GM19395 (cell line): ENCODE data around the gene CNTN1.

Experiments used
- ATAC-seq: cut with Tn5 transposase; IDR thresholded peaks from one replicate; pipeline ENCODE4 v1.9.1; 2021; ENCODE audit warnings: mild to moderate bottlenecking, moderate library complexity; ENCODE audit not compliant: unreplicated experiment

The CNTN1 gene

GRCh38 chr12:40957417-40957816 is 265.2 kb downstream of the CNTN1 start:
- ATAC-seq, result no peak

DNA sequence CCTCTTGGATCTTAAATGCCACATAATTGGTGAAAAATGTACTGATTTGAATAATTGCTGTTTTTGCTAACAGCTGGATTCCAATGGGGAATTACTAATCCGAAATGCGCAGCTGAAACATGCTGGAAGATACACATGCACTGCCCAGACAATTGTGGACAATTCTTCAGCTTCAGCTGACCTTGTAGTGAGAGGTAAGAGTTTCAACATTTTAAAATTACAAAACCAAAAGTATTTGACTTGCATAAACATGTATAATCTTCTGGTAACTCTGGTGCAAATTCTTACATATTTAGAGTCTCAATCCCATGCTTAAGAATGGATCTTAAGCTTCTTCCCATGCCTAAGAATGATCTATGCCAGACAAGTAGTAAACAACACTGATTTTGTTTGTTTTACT is 266.8 kb downstream of the CNTN1 start:
- no peak for ATAC-seq

DNA sequence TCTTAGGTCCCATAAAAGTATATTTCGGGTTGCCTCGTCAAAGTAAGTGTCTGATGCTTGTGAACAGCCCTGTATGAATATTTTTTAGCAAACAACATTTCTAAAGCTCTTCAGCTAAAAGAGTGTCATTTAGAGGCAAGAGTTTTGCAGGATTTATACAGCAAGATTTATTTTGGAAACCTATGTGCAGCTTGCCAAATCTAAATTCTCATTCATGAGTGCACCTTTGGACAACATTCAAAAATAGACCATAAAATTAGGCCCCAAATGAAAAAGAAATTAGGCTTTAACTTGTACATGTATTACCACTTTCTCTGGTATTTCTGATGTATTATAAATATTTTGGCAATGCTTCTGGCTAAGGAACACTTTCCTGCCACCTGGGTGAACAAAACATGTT is 271.5 kb downstream of the CNTN1 start:
- no peak for ATAC-seq

DNA sequence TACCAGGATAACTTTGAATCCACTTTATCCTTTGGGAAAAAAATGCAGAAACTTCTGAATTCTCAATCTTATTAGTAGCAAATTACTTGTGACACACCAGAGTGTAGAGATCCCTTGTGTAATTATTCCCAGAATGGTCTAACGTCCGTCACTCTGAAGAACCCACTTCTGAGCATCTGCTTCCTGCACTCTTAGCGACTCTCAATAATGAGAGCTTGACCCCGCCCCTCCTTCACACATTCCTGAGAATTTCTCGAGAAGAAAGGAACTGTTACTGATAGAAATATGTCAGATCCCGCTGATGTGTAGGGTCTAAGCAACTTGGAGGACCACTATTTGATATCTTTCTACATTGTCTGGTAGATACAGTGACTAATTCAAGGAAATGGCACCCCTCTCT is 277.6 kb downstream of the CNTN1 start:
- ATAC-seq, result no peak

DNA sequence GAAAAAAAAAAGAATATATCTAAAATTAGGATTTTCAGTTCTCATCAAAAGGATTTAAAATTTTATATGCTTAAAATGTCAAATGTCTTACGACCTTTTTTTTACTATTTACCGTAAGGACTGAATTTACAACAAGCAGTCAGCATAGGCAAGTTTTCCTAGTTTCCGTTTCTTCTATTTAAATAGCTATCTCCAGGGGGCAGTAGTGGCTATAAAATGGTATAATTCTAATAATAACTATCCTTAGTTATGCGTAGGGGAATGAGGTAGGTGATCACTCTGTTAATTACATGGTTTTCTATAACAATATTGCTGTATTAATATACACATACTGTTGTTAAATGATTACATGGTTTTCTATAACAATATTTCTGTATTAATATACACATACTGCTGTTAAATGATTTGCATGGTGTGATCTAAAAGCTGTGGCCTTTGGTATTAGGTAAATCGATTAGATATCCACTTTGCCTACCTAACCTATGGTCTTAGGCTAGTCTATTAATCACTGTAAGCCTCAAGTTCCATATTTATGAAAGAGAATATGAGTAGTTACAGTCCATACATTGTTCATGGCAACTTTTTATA is 278.2 kb downstream of the CNTN1 start:
- ATAC-seq, result no peak

GRCh38 chr12:40971911-40972310 is 279.7 kb downstream of the CNTN1 start:
- ATAC-seq, result no peak

DNA sequence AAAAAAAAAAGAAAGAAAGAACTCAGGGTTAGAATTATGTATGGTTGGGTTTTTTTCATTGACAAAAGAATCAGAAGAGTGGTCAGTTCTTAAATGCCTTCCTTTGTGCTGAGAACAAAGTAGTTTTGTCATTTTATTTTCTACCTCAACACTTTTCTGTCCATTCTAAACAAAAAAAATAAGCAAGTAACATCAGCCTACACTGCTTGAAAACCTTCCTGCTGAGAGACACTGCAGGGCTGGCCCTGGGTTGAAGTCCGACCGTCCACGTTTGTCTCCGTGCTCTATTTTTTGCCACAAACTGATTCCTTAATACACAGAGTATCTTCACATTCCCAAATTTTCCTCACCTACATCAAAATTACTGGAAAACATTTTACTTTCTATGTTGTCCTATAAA is 284.3 kb downstream of the CNTN1 start:
- no peak for ATAC-seq

GRCh38 chr12:40980427-40980961 is 288.3 kb downstream of the CNTN1 start:
- no peak for ATAC-seq

- ATAC-seq, result no peak
Observed at GRCh38 chr12:40986001-40986400, 293.8 kb downstream of the CNTN1 start.

- no peak for ATAC-seq
Observed at GRCh38 chr12:40988355-40988754, 296.1 kb downstream of the CNTN1 start.

GRCh38 chr12:40988824-40989223 is 296.6 kb downstream of the CNTN1 start:
- no peak for ATAC-seq

DNA sequence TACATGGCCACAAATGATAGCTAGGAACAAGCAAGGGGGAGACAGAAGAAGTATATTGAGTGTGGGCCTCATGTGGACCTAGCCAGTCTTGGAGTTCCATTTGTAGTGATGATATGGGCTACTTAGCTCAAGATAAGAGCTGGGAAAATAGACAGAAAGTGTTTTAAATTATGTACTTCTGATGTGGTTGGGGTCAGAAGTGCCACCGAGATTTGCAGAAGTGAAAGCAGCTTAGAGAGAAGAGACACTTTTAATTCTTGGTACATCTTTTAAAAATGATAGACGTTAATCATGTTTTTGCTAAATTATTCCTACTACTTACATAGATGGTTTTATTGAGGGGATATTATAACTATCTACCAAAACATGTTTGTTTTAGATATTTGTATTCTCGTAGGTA is 297.5 kb downstream of the CNTN1 start:
- ATAC-seq, result no peak

- ATAC-seq, result no peak
Observed at GRCh38 chr12:40992158-40992557, 299.9 kb downstream of the CNTN1 start.

DNA sequence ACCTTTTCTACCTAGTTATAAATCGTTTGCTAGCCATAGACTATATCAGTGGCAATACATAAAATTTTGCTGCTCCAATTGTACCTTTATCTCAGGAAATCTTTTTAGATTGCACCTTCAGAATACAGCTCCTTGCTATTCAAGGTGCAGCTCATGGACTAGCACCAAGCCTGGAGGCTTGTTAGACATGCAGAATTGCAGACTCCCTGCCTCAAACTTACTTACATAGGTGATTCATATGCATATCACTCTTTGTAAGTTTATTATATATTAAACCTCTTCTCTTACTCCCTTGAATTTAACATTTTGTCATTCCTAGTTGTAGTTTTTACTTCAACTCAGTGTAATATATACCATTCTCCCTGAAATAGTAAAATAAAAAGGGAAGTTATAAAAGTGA is 300.4 kb downstream of the CNTN1 start:
- no peak for ATAC-seq

DNA sequence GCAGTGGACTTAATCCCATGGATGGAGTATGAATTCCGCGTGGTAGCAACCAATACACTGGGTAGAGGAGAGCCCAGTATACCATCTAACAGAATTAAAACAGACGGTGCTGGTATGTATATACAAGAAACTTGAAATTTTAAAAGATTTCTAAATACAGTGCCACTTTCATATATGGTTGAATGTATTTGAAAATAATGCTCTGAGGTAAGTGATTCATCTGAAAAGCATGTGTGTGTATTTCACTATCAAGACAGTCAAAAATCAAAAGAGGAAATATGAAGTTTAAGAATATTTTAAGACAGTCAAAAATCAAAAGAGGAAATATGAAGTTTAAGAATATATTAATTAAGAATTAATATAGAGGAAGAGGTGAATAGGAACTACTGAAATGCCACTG is 300.9 kb downstream of the CNTN1 start:
- no peak for ATAC-seq

DNA sequence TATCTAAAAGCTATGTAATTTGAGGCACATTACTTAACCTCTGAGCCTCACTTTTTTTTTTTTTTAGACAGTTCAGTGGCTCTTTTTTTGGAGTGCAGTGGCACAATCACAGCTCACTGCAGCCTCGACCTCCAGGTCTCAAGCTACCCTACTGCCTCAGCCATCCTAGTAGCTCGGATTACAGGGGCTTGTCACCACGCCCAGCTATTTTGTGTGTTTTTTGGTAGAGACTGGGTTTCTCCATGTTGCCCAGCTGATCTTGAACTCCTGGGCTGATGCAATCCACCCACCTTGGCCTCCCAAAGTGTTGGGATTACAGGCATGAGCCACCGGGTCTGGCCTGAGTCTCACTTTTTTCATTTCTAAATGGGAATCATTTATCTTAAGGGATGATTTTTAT is 303.9 kb downstream of the CNTN1 start:
- no peak for ATAC-seq

DNA sequence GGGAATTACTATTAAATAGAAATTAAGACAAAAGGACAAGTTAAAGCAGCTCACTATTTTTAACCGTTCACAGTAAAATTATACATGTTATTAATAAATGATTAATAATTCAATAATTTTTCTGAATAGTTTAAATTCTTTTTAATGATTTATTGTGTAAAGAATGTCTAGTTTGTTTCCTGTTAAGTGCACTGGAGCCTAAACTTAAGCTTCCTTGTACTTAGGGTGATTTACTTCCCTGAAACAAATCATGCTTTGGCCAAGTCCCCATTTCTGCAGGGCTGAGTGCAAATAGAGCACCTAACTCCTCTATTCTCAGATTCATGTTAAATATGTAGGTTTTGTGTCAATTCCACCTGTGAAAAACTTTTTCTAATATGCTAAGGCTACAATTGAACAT is 307.0 kb downstream of the CNTN1 start:
- ATAC-seq, result no peak

DNA sequence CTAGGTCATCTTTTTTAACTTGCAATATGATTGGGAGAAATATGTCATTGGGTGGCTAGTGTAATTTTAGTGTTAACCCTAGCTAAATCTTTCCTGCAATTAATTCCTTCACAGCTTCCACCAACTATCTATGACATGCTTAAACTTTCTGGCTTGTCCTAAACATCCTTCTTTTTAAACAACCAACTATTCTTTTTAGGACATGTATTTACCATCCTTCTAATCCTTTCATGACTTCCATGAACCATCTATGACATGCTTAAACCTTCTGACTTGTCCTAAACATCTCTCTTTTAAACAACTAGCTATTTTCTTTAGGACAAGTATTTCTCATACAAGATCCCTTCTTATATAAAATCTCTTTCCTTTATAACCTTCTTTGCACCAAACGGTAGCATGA is 316.2 kb downstream of the CNTN1 start:
- no peak for ATAC-seq

- ATAC-seq, result no peak
Observed at GRCh38 chr12:41011939-41012338, 319.7 kb downstream of the CNTN1 start.

DNA sequence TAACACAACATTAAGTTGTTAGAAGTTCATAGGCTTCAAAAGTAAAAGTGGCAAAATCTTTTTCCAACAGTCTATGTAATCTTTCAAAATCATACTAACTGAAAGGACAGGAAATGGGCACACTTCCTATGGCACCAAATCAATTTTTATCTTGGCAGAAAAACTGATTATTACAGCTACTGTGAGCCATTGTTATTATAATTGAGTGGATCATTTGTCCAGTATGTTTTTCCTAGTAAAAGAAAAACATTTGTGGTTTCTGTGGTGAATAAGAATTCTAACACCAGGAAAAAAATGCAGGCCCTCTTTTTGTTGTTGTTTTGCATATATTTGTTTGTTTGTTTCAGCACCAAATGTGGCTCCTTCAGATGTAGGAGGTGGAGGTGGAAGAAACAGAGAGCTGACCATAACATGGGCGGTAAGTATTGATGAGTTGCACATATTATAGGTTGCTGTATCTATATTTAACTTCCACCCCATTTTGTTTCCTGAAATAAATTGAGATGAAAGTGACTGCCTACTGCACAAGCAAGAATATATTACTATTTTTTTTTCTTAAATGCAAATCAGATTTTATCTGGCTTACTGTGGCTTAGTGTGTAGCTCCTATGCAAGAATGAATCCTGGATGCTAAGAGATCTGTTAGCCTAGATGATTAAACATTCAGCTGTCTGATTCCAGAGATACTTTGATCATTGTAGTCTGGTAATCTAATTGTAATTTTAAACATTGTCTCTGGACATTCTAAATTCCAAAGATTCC is 321.8 kb downstream of the CNTN1 start:
- no peak for ATAC-seq

DNA sequence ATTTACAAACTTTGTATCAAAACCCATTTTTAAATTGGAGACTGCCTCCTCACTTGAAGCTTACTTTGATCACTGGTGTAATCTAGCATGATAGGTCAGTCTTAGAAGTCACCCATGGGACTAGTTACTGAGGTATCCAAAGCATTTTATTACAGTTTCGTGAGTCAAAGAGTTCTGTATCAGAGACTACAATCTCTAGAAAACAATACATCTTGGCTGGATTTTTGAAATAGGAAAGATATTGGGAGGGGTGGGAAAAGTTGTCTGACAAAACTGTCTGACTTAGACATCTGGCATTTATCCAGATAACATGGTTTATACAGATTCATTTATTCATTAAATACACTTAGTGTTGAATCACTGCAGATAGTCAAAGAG is 322.4 kb downstream of the CNTN1 start:
- no peak for ATAC-seq

DNA sequence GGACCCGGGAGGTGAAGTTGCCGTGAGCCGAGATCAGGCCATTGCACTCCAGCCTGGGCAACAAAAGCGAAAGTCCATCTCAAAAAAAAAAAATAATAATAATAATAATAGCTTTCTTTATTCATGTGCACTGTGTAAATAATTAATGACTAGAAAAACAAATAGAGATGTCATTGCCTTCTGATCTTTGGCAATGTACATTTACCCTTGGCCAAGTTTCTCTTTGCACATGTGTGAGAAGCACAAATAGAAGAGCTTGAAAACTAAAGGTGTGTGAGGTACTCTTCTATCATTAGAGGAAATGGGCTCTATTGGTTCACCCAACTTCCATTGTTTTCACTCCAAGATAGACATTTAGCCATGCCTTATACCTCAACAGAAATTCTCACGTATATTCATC is 325.8 kb downstream of the CNTN1 start:
- no peak for ATAC-seq

GRCh38 chr12:41019461-41019860 is 327.2 kb downstream of the CNTN1 start:
- no peak for ATAC-seq
